Adrenal gland (tissue), 5 donors: ENCODE data around the gene KLF16.

Experiments used
- CTCF ChIP-seq, 6 experiments: fragments of 450-650 bp in 4 of 6; fragments of 200-600 bp in 2 of 6; sonication (generic) in 1 of 6; IDR thresholded peaks; 1 replicate in 5 of 6; 2 replicates in 1 of 6; pipeline versions ENCODE4 v1.5.1 to v1.8.0; 2016 to 2021; ENCODE audit warnings: antibody characterized with exemption in 6 of 6, mild to moderate bottlenecking in 2 of 6, moderate library complexity in 1 of 6
- POLR2A ChIP-seq, 2 donors: fragments of 450-650 bp; IDR thresholded peaks; one replicate each; pipeline ENCODE4 v1.6.1; 2017; ENCODE audit warnings: antibody characterized with exemption in 2 of 2, mild to moderate bottlenecking in 2 of 2, moderate library complexity in 1 of 2
- donor health status: DM: no; HTN: no; CAD: no.

GRCh38 chr19:1814391-1814790 lies 49.0 kb downstream of the KLF16 start:
- TF ChIP-seq CTCF (IDR thresholded peaks at IDR 0.05): no peak
- TF ChIP-seq POLR2A (IDR thresholded peaks at IDR 0.05): no peak
